HepG2 (cell line): ENCODE measurements around the gene SHF. TPM values are rescaled to one million over a fixed set of nuclear protein-coding genes. Genes with fewer than 3 reads are reported as not detected.
A peak's percentile ranks its signal among the peaks of the same experiment; 100 is the strongest.

ENCODE experiments used
- ATAC-seq: fragments of 200-7000 bp; cut with Tn5 transposase; 3 replicates; pipeline ENCODE4 v1.9.1; 2020; ENCODE audit warnings: mild to moderate bottlenecking, moderate library complexity
- BruUV-seq: library from RNA; stranded (reverse); fragments of 400-500 nt; replicated peaks from 2 replicates; lab custom pipeline; 2021; lab: Mats Ljungman, UMichigan
- CTCF ChIA-PET: fragments of 300-600 bp; formaldehyde crosslinking; extraction: SDS; loops from one replicate; lab custom pipeline; 2021; ENCODE audit warnings: low total read pairs, inconsistent platforms, low intra/inter-chr PET ratio; lab: Yijun Ruan, JAX
- POLR2A ChIA-PET: fragments of 350-600 bp; sonication (Branson Sonifier 250); formaldehyde crosslinking; loops from one replicate; lab custom pipeline; 2020; ENCODE audit warnings: antibody characterized with exemption, inconsistent platforms; lab: Yijun Ruan, JAX
- DNase-seq: peaks from one replicate; pipeline ENCODE4 v3.0.0-alpha.2; 2015; ENCODE audit warnings: low spot score
- FAIRE-seq: peaks from 3 replicates; lab custom pipeline; 2011; peaks lifted over from hg19 to GRCh38; lab: Jason Lieb, UNC
- H2AFZ ChIP-seq: one replicate; pipeline ENCODE4 v1.6.1; 2011; ENCODE audit warnings: low read length, inconsistent platforms
- H3K27ac ChIP-seq: fragments of 300-600 bp; 3 replicates; pipeline ENCODE4 v1.8.0; 2011; ENCODE audit warnings: mixed run types, mild to moderate bottlenecking, mixed read lengths, low read length, inconsistent platforms; ENCODE audit not compliant: insufficient read depth; ENCODE audit errors: extremely low read length
- H3K27me3 ChIP-seq, 2 experiments: fragments of 200-600 bp in 1 of 2; 2 replicates in 1 of 2; 3 replicates in 1 of 2; pipeline versions ENCODE4 v1.6.0 to v1.8.0; 2011; ENCODE audit warnings: low read length in 2 of 2, mild to moderate bottlenecking in 2 of 2, moderate library complexity in 2 of 2, inconsistent platforms in 1 of 2; ENCODE audit not compliant: insufficient read depth in 2 of 2, control insufficient read depth in 1 of 2
- H3K36me3 ChIP-seq, 2 experiments: fragments of 200-600 bp in 1 of 2; replicated peaks in 1 of 2; 2 replicates in 1 of 2; 3 replicates in 1 of 2; pipeline versions ENCODE4 v1.5.1 to v1.8.0; 2011; ENCODE audit warnings: low read length in 2 of 2, inconsistent platforms in 1 of 2; ENCODE audit not compliant: insufficient read depth in 2 of 2, control insufficient read depth in 1 of 2
- H3K4me1 ChIP-seq: 2 replicates; pipeline ENCODE4 v1.5.1; 2012; ENCODE audit warnings: low read length, inconsistent platforms; ENCODE audit not compliant: insufficient read depth
- H3K4me2 ChIP-seq: 2 replicates; pipeline ENCODE4 v1.6.0; 2011; ENCODE audit warnings: low read depth, low read length, inconsistent platforms
- H3K4me3 ChIP-seq, 3 experiments: fragments of 200-600 bp in 1 of 3; sonication (generic), shearing (Covaris generic) in 1 of 3; replicated peaks in 1 of 3; 2 replicates each; pipeline ENCODE4 v1.5.1; 2011 to 2016; ENCODE audit warnings: low read length in 3 of 3, inconsistent platforms in 2 of 3, low read depth in 2 of 3, mild to moderate bottlenecking in 2 of 3, control low read depth in 1 of 3, mixed read lengths in 1 of 3; ENCODE audit not compliant: insufficient read depth in 1 of 3
- H3K79me2 ChIP-seq: one replicate; pipeline ENCODE4 v1.6.1; 2011; ENCODE audit warnings: low read length, inconsistent platforms; ENCODE audit not compliant: insufficient read depth
- H3K9ac ChIP-seq: 2 replicates; pipeline ENCODE4 v1.6.0; 2011; ENCODE audit warnings: mild to moderate bottlenecking, low read depth, low read length, inconsistent platforms; ENCODE audit not compliant: insufficient read depth
- H3K9me3 ChIP-seq: 2 replicates; pipeline ENCODE4 v1.5.1; 2012; ENCODE audit warnings: mild to moderate bottlenecking, low read length
- H4K20me1 ChIP-seq: 2 replicates; pipeline ENCODE4 v1.6.0; 2011; ENCODE audit warnings: inconsistent platforms, mild to moderate bottlenecking, low read length, moderate library complexity; ENCODE audit not compliant: insufficient read depth
- KDM5B ChIP-seq: sonication (generic); formaldehyde crosslinking; IDR thresholded peaks from 2 replicates; pipeline ENCODE4 v1.4.0; 2020; ENCODE audit warnings: missing genetic modification reagents, mild to moderate bottlenecking, borderline replicate concordance
- KLF6 ChIP-seq: IDR thresholded peaks from 2 replicates; pipeline ENCODE4 v1.8.0; 2016; ENCODE audit warnings: missing biosample characterization, missing genetic modification reagents
- NFKB2 ChIP-seq: sonication (generic); formaldehyde crosslinking; IDR thresholded peaks from 2 replicates; pipeline ENCODE4 v1.4.0; 2020; ENCODE audit warnings: missing genetic modification reagents, borderline replicate concordance
- RFX1 ChIP-seq: fragments of 450-650 bp; IDR thresholded peaks from 2 replicates; pipeline ENCODE4 v1.6.1; 2017
- RNF2 ChIP-seq: fragments of 450-650 bp; conservative IDR thresholded peaks from 2 replicates; pipeline ENCODE4 v1.6.1; 2016; ENCODE audit warnings: low read depth
- U2AF2 ChIP-seq: fragments of 200-400 bp; formaldehyde crosslinking; IDR thresholded peaks from 2 replicates; pipeline ENCODE4 v1.6.1; 2017; ENCODE audit warnings: low read depth, mild to moderate bottlenecking, low read length
- ZNF207 ChIP-seq: fragments of 450-650 bp; IDR thresholded peaks from 2 replicates; pipeline ENCODE4 v1.6.1; 2016; ENCODE audit warnings: antibody characterized with exemption, borderline replicate concordance
- ZNF326 ChIP-seq: sonication (generic); formaldehyde crosslinking; IDR thresholded peaks from 2 replicates; pipeline ENCODE4 v1.4.0; 2020; ENCODE audit warnings: missing genetic modification reagents, borderline replicate concordance
- ZNF766 ChIP-seq: sonication (generic); formaldehyde crosslinking; IDR thresholded peaks from 2 replicates; pipeline ENCODE4 v1.5.0; 2020; ENCODE audit warnings: missing genetic modification reagents, borderline replicate concordance
- ZNF790 ChIP-seq: sonication (generic); formaldehyde crosslinking; IDR thresholded peaks from 2 replicates; pipeline ENCODE4 v1.8.0; 2022; ENCODE audit warnings: missing genetic modification reagents, mild to moderate bottlenecking, borderline replicate concordance
- WGBS: methylation state at CpG from one replicate; pipeline ENCODE4 v1.1.6; 2017; ENCODE audit warnings: low lambda C conversion rate; 5-methylcytosine and 5-hydroxymethylcytosine counted together
- in situ Hi-C: cut with HindIII; loops from 2 replicates; pipeline ENCODE4 v1.10.0; 2017; ENCODE audit warnings: low pct_unique_long_range_greater_than_20kb; ENCODE audit not compliant: extremely low pct_ligation_motif_present
- intact Hi-C: fragments of 100-400 bp; cut with micrococcal nuclease; formaldehyde crosslinking; loops from one replicate; pipeline ENCODE4 v1.10.0; 2022; ENCODE audit not compliant: unreplicated experiment
- polyA plus RNA-seq, 8 experiments: library from polyadenylated mRNA; depleted of rRNA in 3 of 8; stranded (reverse) in 7 of 8; unstranded in 1 of 8; fragments of >200 nt; fragmentation: Illumina TruSeq in 4 of 8; extraction: Trizol in 4 of 8; gene quantifications; 2 replicates each; pipeline versions ENCODE4 v1.2.1 to v1.2.3, GENCODE V29; 2011 to 2016; ENCODE audit warnings: low read depth in 4 of 8, missing spikeins in 1 of 8, mixed read lengths in 1 of 8; ENCODE audit not compliant: insufficient read depth in 1 of 8
- total RNA-seq, 5 experiments: library from RNA; depleted of rRNA; stranded (reverse); fragments of >200 nt; fragmentation: Illumina TruSeq; extraction: Trizol; gene quantifications; 2 replicates each; pipeline ENCODE4 v1.2.3, GENCODE V29; 2016; ENCODE audit warnings: low read depth in 1 of 5
- TF ChIP-seq, protein P1 (sequence below): sonication (generic); formaldehyde crosslinking; IDR thresholded peaks from 2 replicates; pipeline ENCODE4 v1.4.0; 2020; ENCODE audit warnings: low read depth, missing genetic modification reagents
- TF ChIP-seq, protein P2 (sequence below): sonication (generic); formaldehyde crosslinking; IDR thresholded peaks from 2 replicates; pipeline ENCODE4 v1.4.0; 2020; ENCODE audit warnings: missing genetic modification reagents
- TF ChIP-seq, protein P3 (sequence below): sonication (generic); formaldehyde crosslinking; IDR thresholded peaks from 2 replicates; pipeline ENCODE4 v1.8.0; 2022; ENCODE audit warnings: missing genetic modification reagents, mild to moderate bottlenecking, borderline replicate concordance

Gene SHF
- total and polyA plus RNA-seq, 2 of the 13 experiments (the other 11 are each of a cell fraction or from before 2014, with no cell fraction given), result 20.9 to 25.5 TPM

DNA sequence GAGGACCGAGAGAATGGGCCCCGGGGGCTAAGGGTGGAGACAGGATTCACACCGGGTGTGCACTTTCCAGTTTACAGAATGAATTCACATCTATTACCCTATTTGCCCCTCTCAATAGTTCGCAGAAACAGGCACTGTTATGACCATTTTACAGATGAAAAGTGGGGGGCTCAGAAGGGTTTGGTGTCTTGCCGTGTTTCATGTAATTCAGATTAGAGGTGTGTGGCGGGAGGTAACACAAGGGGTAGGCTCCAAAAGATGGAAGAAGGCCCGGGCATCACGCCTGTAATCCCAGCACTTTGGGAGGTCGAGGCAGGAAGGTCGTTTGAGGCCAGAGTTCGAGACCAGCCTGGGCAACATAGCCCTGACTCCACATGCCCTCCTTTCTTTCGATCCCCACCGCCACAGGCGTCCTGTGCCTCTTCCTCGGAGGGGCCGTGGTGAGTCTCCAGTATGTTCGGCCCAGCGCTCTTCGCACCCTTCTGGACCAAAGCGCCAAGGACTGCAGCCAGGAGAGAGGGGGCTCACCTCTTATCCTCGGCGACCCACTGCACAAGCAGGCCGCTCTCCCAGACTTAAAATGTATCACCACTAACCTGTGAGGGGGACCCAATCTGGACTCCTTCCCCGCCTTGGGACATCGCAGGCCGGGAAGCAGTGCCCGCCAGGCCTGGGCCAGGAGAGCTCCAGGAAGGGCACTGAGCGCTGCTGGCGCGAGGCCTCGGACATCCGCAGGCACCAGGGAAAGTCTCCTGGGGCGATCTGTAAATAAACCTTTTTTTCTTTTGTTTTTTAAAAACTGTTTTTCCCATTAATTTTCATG, 70.2 kb downstream of the SHF start:
- FAIRE-seq (no peak), ATAC-seq (peak; percentile 62), DNase-seq (no peak)
- Histone ChIP-seq H4K20me1 (no peaks in the 10 kb centered on the region), H3K27ac (no peak overlapping the region), H3K79me2 (no peaks in the 10 kb centered on the region), H3K4me1 (peaks cover 25% of the 10 kb centered on the region), H3K9ac (no peak overlapping the region), H3K36me3 (no peaks in the 10 kb centered on the region), H3K27me3 (peaks cover 10 to 42% of the 10 kb centered on the region in 2 experiments), H2AFZ (no peak overlapping the region), H3K9me3 (no peaks in the 10 kb centered on the region), H3K4me2 (peak overlapping the region; percentile 67), H3K4me3 (peak overlapping the region; percentile 8 to 47 (median 10); a peak in 3 of 6 replicates)
- ChIA-PET POLR2A (interaction anchor here (0.8 to 1.3 kb wide), 4 partner anchors 16 to 138 kb away, joined by 3 to 5 read pairs (median 4); no protein-coding TSS in a partner anchor), CTCF (interaction anchor here (0.7 to 1.9 kb wide), 7 partner anchors 9 to 81 kb away, joined by 3 to 5 read pairs (median 3); no protein-coding TSS in a partner anchor)
- TF ChIP-seq RNF2 (no peak), ZNF790 (CRISPR knock-in tag) (no peak), KLF6 (no peak), ZNF326 (CRISPR knock-in tag) (no peak), ZNF207 (no peak), KDM5B (CRISPR knock-in tag) (0 out of 2 replicates have a peak, but pooled peaks have one; percentile 34), ZNF766 (CRISPR knock-in tag) (0 out of 2 replicates have a peak, but pooled peaks have one; percentile 41), NFKB2 (CRISPR knock-in tag) (0 out of 2 replicates have a peak, but pooled peaks have one; percentile 53), RFX1 (no peak), U2AF2 (no peak)
- TF ChIP-seq, protein P1, sequence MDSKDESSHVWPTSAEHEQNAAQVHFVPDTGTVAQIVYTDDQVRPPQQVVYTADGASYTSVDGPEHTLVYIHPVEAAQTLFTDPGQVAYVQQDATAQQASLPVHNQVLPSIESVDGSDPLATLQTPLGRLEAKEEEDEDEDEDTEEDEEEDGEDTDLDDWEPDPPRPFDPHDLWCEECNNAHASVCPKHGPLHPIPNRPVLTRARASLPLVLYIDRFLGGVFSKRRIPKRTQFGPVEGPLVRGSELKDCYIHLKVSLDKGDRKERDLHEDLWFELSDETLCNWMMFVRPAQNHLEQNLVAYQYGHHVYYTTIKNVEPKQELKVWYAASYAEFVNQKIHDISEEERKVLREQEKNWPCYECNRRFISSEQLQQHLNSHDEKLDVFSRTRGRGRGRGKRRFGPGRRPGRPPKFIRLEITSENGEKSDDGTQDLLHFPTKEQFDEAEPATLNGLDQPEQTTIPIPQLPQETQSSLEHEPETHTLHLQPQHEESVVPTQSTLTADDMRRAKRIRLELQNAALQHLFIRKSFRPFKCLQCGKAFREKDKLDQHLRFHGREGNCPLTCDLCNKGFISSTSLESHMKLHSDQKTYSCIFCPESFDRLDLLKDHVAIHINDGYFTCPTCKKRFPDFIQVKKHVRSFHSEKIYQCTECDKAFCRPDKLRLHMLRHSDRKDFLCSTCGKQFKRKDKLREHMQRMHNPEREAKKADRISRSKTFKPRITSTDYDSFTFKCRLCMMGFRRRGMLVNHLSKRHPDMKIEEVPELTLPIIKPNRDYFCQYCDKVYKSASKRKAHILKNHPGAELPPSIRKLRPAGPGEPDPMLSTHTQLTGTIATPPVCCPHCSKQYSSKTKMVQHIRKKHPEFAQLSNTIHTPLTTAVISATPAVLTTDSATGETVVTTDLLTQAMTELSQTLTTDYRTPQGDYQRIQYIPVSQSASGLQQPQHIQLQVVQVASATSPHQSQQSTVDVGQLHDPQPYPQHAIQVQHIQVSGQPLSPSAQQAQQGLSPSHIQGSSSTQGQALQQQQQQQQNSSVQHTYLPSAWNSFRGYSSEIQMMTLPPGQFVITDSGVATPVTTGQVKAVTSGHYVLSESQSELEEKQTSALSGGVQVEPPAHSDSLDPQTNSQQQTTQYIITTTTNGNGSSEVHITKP (CRISPR knock-in tag), result no peak
- TF ChIP-seq, protein P2, sequence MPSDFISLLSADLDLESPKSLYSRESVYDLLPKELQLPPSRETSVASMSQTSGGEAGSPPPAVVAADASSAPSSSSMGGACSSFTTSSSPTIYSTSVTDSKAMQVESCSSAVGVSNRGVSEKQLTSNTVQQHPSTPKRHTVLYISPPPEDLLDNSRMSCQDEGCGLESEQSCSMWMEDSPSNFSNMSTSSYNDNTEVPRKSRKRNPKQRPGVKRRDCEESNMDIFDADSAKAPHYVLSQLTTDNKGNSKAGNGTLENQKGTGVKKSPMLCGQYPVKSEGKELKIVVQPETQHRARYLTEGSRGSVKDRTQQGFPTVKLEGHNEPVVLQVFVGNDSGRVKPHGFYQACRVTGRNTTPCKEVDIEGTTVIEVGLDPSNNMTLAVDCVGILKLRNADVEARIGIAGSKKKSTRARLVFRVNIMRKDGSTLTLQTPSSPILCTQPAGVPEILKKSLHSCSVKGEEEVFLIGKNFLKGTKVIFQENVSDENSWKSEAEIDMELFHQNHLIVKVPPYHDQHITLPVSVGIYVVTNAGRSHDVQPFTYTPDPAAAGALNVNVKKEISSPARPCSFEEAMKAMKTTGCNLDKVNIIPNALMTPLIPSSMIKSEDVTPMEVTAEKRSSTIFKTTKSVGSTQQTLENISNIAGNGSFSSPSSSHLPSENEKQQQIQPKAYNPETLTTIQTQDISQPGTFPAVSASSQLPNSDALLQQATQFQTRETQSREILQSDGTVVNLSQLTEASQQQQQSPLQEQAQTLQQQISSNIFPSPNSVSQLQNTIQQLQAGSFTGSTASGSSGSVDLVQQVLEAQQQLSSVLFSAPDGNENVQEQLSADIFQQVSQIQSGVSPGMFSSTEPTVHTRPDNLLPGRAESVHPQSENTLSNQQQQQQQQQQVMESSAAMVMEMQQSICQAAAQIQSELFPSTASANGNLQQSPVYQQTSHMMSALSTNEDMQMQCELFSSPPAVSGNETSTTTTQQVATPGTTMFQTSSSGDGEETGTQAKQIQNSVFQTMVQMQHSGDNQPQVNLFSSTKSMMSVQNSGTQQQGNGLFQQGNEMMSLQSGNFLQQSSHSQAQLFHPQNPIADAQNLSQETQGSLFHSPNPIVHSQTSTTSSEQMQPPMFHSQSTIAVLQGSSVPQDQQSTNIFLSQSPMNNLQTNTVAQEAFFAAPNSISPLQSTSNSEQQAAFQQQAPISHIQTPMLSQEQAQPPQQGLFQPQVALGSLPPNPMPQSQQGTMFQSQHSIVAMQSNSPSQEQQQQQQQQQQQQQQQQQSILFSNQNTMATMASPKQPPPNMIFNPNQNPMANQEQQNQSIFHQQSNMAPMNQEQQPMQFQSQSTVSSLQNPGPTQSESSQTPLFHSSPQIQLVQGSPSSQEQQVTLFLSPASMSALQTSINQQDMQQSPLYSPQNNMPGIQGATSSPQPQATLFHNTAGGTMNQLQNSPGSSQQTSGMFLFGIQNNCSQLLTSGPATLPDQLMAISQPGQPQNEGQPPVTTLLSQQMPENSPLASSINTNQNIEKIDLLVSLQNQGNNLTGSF, result no peak
- TF ChIP-seq, protein P3, sequence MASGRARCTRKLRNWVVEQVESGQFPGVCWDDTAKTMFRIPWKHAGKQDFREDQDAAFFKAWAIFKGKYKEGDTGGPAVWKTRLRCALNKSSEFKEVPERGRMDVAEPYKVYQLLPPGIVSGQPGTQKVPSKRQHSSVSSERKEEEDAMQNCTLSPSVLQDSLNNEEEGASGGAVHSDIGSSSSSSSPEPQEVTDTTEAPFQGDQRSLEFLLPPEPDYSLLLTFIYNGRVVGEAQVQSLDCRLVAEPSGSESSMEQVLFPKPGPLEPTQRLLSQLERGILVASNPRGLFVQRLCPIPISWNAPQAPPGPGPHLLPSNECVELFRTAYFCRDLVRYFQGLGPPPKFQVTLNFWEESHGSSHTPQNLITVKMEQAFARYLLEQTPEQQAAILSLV (CRISPR knock-in tag), result no peak
- no TSS peak for BruUV-seq
- intact Hi-C loops, result loop anchor here (1.0 to 2.0 kb wide), 2 partner anchors 81 to 149 kb away; no protein-coding TSS in a partner anchor
- 62% methylated on average over 32 of the region's 33 CpGs for WGBS
- in situ Hi-C loops, result no loop called here
